HepG2 (cell line): Measurements from ENCODE around the gene NYNRIN. TPM values are rescaled to one million over a fixed set of nuclear protein-coding genes. Genes with fewer than 3 reads are reported as not detected.

Experiments used
- FOXK2 ChIP-seq: fragments of 450-650 bp; IDR thresholded peaks from 2 replicates; pipeline ENCODE4 v1.6.1; 2016
- GMEB1 ChIP-seq: sonication (generic); formaldehyde crosslinking; IDR thresholded peaks from 2 replicates; pipeline ENCODE4 v1.5.1; 2020; ENCODE audit warnings: missing genetic modification reagents, mild to moderate bottlenecking, borderline replicate concordance
- HNRNPH1 ChIP-seq: fragments of 200-400 bp; formaldehyde crosslinking; optimal IDR thresholded peaks from 2 replicates; pipeline ENCODE3; 2017; ENCODE audit warnings: mild to moderate bottlenecking, low read depth, low read length
- IRF2 ChIP-seq: IDR thresholded peaks from 2 replicates; pipeline ENCODE4 v1.6.1; 2018; ENCODE audit warnings: missing genetic modification reagents, missing compliant biosample characterization
- JUND ChIP-seq: sonication (generic); formaldehyde crosslinking; IDR thresholded peaks from 2 replicates; pipeline ENCODE4 v1.8.0; 2022; ENCODE audit warnings: mild to moderate bottlenecking, missing genetic modification reagents
- NAIF1 ChIP-seq: sonication (generic); formaldehyde crosslinking; IDR thresholded peaks from 2 replicates; pipeline ENCODE4 v1.5.0; 2020; ENCODE audit warnings: mild to moderate bottlenecking, missing genetic modification reagents, borderline replicate concordance
- PBX2 ChIP-seq: IDR thresholded peaks from 2 replicates; pipeline ENCODE4 v1.6.1; 2016; ENCODE audit warnings: control low read depth
- PHF8 ChIP-seq: sonication (generic); formaldehyde crosslinking; IDR thresholded peaks from 2 replicates; pipeline ENCODE4 v1.5.0; 2020; ENCODE audit warnings: missing genetic modification reagents
- RBFOX2 ChIP-seq: fragments of 200-400 bp; formaldehyde crosslinking; IDR thresholded peaks from 2 replicates; pipeline ENCODE4 v1.6.1; 2017; ENCODE audit warnings: low read depth, mild to moderate bottlenecking, low read length
- SKI ChIP-seq: fragments of 450-650 bp; IDR thresholded peaks from one replicate; pipeline ENCODE4 v1.6.1; 2018; ENCODE audit warnings: mild to moderate bottlenecking; ENCODE audit not compliant: partially characterized antibody
- TBX2 ChIP-seq: sonication (generic); formaldehyde crosslinking; IDR thresholded peaks from 2 replicates; pipeline ENCODE4 v1.5.0; 2020; ENCODE audit warnings: missing genetic modification reagents, mild to moderate bottlenecking, borderline replicate concordance
- TBX3 ChIP-seq: fragments of 450-650 bp; IDR thresholded peaks from 2 replicates; pipeline ENCODE4 v1.6.1; 2017; ENCODE audit warnings: antibody characterized with exemption, mild to moderate bottlenecking, inconsistent platforms, borderline replicate concordance
- ZFP41 ChIP-seq: sonication (generic); formaldehyde crosslinking; IDR thresholded peaks from 2 replicates; pipeline ENCODE4 v1.4.0; 2020; ENCODE audit warnings: mild to moderate bottlenecking, missing genetic modification reagents, borderline replicate concordance
- ZNF407 ChIP-seq: sonication (generic); formaldehyde crosslinking; IDR thresholded peaks from one replicate; pipeline ENCODE4 v1.5.1; 2020; ENCODE audit warnings: mild to moderate bottlenecking, missing genetic modification reagents; ENCODE audit errors: not compliant biosample characterization
- ZZZ3 ChIP-seq: sonication (generic); formaldehyde crosslinking; IDR thresholded peaks from 2 replicates; pipeline ENCODE4 v1.4.0; 2020; ENCODE audit warnings: missing genetic modification reagents, mild to moderate bottlenecking, borderline replicate concordance
- polyA plus RNA-seq, 8 experiments: library from polyadenylated mRNA; depleted of rRNA in 3 of 8; stranded (reverse) in 7 of 8; unstranded in 1 of 8; fragments of >200 nt; fragmentation: Illumina TruSeq in 4 of 8; extraction: Trizol in 4 of 8; gene quantifications; 2 replicates each; pipeline versions ENCODE4 v1.2.1 to v1.2.3, GENCODE V29; 2011 to 2016; ENCODE audit warnings: low read depth in 4 of 8, missing spikeins in 1 of 8, mixed read lengths in 1 of 8; ENCODE audit not compliant: insufficient read depth in 1 of 8
- total RNA-seq, 5 experiments: library from RNA; depleted of rRNA; stranded (reverse); fragments of >200 nt; fragmentation: Illumina TruSeq; extraction: Trizol; gene quantifications; 2 replicates each; pipeline ENCODE4 v1.2.3, GENCODE V29; 2016; ENCODE audit warnings: low read depth in 1 of 5
- TF ChIP-seq, protein P1 (sequence below): IDR thresholded peaks from 2 replicates; pipeline ENCODE4 v1.6.1; 2016
- TF ChIP-seq, protein P2 (sequence below): sonication (generic); formaldehyde crosslinking; IDR thresholded peaks from 2 replicates; pipeline ENCODE4 v1.8.1; 2023; ENCODE audit warnings: missing genetic modification reagents, mild to moderate bottlenecking, borderline replicate concordance

Gene NYNRIN
- total and polyA plus RNA-seq, 2 of the 13 experiments (the other 11 are each of a cell fraction or from before 2014, with no cell fraction given), result 0.63 to 1.1 TPM

- TF ChIP-seq, protein P1, sequence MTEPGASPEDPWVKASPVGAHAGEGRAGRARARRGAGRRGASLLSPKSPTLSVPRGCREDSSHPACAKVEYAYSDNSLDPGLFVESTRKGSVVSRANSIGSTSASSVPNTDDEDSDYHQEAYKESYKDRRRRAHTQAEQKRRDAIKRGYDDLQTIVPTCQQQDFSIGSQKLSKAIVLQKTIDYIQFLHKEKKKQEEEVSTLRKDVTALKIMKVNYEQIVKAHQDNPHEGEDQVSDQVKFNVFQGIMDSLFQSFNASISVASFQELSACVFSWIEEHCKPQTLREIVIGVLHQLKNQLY (CRISPR knock-in tag), result no peak
- TF ChIP-seq GMEB1 (CRISPR knock-in tag) (no peak), HNRNPH1 (no peak), TBX3 (no peak), NAIF1 (CRISPR knock-in tag) (no peak), RBFOX2 (peak; percentile 82), SKI (no peak), ZZZ3 (CRISPR knock-in tag) (no peak), FOXK2 (no peak), PHF8 (CRISPR knock-in tag) (no peak), PBX2 (CRISPR knock-in tag) (no peak), TBX2 (CRISPR knock-in tag) (0 out of 2 replicates have a peak, but pooled peaks have one; percentile 27), ZFP41 (0 out of 2 replicates have a peak, but pooled peaks have one; percentile 25), IRF2 (CRISPR knock-in tag) (no peak), JUND (CRISPR knock-in tag) (no peak), ZNF407 (CRISPR knock-in tag) (peak; percentile 74)
- TF ChIP-seq, protein P2, sequence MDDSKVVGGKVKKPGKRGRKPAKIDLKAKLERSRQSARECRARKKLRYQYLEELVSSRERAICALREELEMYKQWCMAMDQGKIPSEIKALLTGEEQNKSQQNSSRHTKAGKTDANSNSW (CRISPR knock-in tag), result no peak
Measured at GRCh38 chr14:24439830-24440605, 41.2 kb downstream of the NYNRIN start (continued).
